Keratinocyte (primary cell): ENCODE data around the gene SUN5.

Experiments
- EZH2 ChIP-seq: IDR thresholded peaks from one replicate; pipeline ENCODE4 v1.6.1; 2012; ENCODE audit warnings: inconsistent platforms, mild to moderate bottlenecking, low read length, moderate library complexity
- TF ChIP-seq, protein P1 (sequence below), 3 experiments: IDR thresholded peaks in 1 of 3; conservative IDR thresholded peaks in 1 of 3; optimal IDR thresholded peaks in 1 of 3; 2 replicates in 2 of 3; 3 replicates in 1 of 3; pipeline versions ENCODE3 to v1.5.1; 2011; ENCODE audit warnings: low read length in 3 of 3, mild to moderate bottlenecking in 3 of 3, moderate library complexity in 2 of 3, control low read depth in 1 of 3, inconsistent platforms in 1 of 3; ENCODE audit not compliant: insufficient read depth in 2 of 3; ENCODE audit errors: extremely low read depth in 1 of 3

DNA sequence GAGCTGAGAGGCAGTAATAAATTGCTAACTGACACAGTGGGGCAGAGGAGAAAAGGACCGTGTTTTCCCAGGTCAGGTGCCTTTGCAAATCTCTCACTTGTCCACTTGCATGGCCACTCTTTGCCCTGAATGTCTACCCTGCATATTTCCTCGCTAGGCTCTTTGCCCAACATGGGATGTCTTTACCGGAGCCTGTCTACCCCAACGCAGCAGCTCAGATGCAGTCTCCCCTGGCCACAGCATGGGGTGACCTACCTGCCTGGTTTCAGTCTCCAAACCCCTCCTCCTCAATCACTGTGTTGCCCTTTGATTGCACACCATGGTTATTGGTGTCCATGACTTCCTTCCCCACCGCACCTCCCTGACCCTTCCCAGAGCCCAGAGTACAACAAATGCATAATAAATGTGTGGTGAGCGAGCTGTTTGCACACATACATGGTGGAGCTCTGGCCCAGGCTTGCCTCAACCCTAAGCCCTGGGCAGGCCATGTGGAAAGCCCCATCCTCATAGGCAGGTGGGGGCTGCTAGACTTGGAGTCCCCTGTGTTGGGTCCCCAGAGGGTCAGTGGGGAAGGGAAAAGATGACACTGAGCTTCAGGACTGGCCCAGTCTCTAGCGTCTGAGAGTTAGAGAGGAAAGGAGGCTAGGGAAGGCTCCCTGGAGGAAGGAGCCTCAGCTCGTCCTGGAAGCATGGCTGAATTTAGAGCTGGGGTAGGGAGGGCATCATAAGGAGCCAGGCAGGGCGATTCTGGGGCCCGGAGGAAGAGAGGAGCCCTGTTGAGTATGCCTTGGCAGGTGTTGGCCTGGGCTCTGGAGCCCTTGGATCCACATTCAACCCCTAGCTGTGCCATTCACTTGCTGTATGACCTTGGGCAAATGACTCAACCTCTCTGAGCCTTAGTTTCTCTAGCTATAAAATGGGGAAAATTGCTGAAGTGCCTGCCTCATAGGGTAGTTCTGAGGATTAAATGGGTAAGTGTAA lies 22.8 kb upstream of the SUN5 start:
- TF ChIP-seq, protein P1, sequence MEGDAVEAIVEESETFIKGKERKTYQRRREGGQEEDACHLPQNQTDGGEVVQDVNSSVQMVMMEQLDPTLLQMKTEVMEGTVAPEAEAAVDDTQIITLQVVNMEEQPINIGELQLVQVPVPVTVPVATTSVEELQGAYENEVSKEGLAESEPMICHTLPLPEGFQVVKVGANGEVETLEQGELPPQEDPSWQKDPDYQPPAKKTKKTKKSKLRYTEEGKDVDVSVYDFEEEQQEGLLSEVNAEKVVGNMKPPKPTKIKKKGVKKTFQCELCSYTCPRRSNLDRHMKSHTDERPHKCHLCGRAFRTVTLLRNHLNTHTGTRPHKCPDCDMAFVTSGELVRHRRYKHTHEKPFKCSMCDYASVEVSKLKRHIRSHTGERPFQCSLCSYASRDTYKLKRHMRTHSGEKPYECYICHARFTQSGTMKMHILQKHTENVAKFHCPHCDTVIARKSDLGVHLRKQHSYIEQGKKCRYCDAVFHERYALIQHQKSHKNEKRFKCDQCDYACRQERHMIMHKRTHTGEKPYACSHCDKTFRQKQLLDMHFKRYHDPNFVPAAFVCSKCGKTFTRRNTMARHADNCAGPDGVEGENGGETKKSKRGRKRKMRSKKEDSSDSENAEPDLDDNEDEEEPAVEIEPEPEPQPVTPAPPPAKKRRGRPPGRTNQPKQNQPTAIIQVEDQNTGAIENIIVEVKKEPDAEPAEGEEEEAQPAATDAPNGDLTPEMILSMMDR (optimal IDR thresholded peaks at IDR 0.05 in 1 of 3, IDR thresholded peaks at IDR 0.05 in 1 of 3, conservative IDR thresholded peaks at IDR 0.05 in 1 of 3; ENCODE audit: extremely low read depth in 1 of 3, insufficient read depth in 2 of 3, low read length in 3 of 3): no peak
- no peak for TF ChIP-seq EZH2
